SK-N-SH treated with all-trans-retinoic acid at 6 μM for 48 hours (cell line): ENCODE data around the gene MID1IP1.

Source experiments
- BACH2 ChIP-seq: fragments of 250-450 bp; sonication (Bioruptor Pico); IDR thresholded peaks from 2 replicates; pipeline ENCODE4 v1.9.0; 2021; ENCODE audit warnings: mild to moderate bottlenecking, borderline replicate concordance
- CSDC2 ChIP-seq: fragments of 250-450 bp; sonication (Bioruptor Pico); IDR thresholded peaks from 2 replicates; pipeline ENCODE4 v1.5.0; 2020; ENCODE audit warnings: mild to moderate bottlenecking, moderate library complexity
- ISL1 ChIP-seq: fragments of 250-450 bp; sonication (Bioruptor Pico); IDR thresholded peaks from 2 replicates; pipeline ENCODE4 v2.1.2; 2022; ENCODE audit warnings: mild to moderate bottlenecking, moderate library complexity
- OSR1 ChIP-seq: fragments of 250-450 bp; sonication (Bioruptor Pico); IDR thresholded peaks from 2 replicates; pipeline ENCODE4 v1.8.0; 2022; ENCODE audit warnings: moderate library complexity, mild to moderate bottlenecking, inconsistent platforms
- PPARA ChIP-seq: fragments of 250-450 bp; sonication (Bioruptor Pico); IDR thresholded peaks from 2 replicates; pipeline ENCODE4 v1.5.0; 2020; ENCODE audit warnings: mild to moderate bottlenecking, borderline replicate concordance
- RARB ChIP-seq: fragments of 250-450 bp; sonication (Bioruptor Pico); IDR thresholded peaks from 2 replicates; pipeline ENCODE4 v1.8.0; 2021; ENCODE audit warnings: mild to moderate bottlenecking, moderate library complexity
- SNAI2 ChIP-seq: fragments of 250-450 bp; sonication (Bioruptor Pico); IDR thresholded peaks from 2 replicates; pipeline ENCODE4 v1.5.0; 2020; ENCODE audit warnings: mild to moderate bottlenecking, moderate library complexity
- TOX ChIP-seq: fragments of 250-450 bp; sonication (Bioruptor Pico); IDR thresholded peaks from 2 replicates; pipeline ENCODE4 v1.8.0; 2021; ENCODE audit warnings: mild to moderate bottlenecking, moderate library complexity, borderline replicate concordance
- ZFP3 ChIP-seq: fragments of 250-450 bp; sonication (Bioruptor Pico); IDR thresholded peaks from 2 replicates; pipeline ENCODE4 v1.5.0; 2020; ENCODE audit warnings: mild to moderate bottlenecking, moderate library complexity
- ZFP30 ChIP-seq: fragments of 450-650 bp; formaldehyde crosslinking; IDR thresholded peaks from 2 replicates; pipeline ENCODE4 v1.5.0; 2022; ENCODE audit warnings: mild to moderate bottlenecking, moderate library complexity
- ZNF70 ChIP-seq: fragments of 450-650 bp; formaldehyde crosslinking; IDR thresholded peaks from 2 replicates; pipeline ENCODE4 v1.5.0; 2020; ENCODE audit warnings: mild to moderate bottlenecking, moderate library complexity
- ZNF8 ChIP-seq: fragments of 450-650 bp; formaldehyde crosslinking; IDR thresholded peaks from 2 replicates; pipeline ENCODE4 v1.5.0; 2020; ENCODE audit warnings: mild to moderate bottlenecking, moderate library complexity
- TF ChIP-seq, protein P1 (sequence below): fragments of 250-450 bp; sonication (Bioruptor Pico); IDR thresholded peaks from 2 replicates; pipeline ENCODE4 v1.5.1; 2020; ENCODE audit warnings: low read depth, mild to moderate bottlenecking, moderate library complexity
- TF ChIP-seq, protein P2 (sequence below): fragments of 250-450 bp; sonication (Bioruptor Pico); IDR thresholded peaks from 2 replicates; pipeline ENCODE4 v1.8.0; 2020; ENCODE audit warnings: mild to moderate bottlenecking, moderate library complexity, borderline replicate concordance

DNA sequence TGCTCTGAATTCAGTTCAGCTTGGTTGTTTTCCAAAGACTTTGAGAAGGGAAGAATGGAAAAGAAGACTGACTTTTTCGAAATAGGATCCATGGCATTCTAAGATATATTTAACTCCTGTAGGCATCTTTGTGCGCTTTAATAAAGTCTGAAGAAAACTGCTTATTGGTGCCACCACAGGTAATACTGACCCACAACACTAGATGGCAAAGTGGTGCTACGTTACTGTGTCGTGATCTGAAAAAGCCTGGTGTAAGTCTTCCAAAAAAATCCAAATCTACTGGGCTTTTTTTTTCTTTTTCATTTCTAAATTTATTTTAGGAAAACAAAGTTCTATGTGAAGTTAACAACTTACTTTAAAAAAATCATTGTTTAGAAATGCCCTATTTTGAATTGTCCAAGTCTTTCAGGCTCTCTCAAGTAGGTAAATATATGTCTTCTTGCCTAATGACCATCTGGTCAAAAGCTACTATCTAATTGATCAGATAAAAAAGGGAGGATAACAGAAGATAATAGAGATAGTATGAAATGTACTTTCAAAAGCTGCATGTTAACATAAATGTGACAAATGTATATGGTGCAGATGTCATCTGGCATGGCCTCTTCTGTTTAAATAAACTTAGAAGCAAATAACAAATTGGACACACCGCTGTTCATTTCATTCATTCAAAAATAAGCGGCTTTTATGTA, 47.0 kb upstream of the MID1IP1 start:
- no peak for TF ChIP-seq RARB (CRISPR knock-in tag)
- TF ChIP-seq ZNF70 (CRISPR knock-in tag) = no peak
- no peak for TF ChIP-seq TOX (CRISPR knock-in tag)
- TF ChIP-seq ZFP3 (CRISPR knock-in tag) = no peak
- TF ChIP-seq ZFP30 (CRISPR knock-in tag) = no peak
- TF ChIP-seq CSDC2 (CRISPR knock-in tag) = no peak
- no peak for TF ChIP-seq ZNF8
- TF ChIP-seq ISL1 (CRISPR knock-in tag) = no peak
- no peak for TF ChIP-seq SNAI2 (CRISPR knock-in tag)
- TF ChIP-seq, protein P1, sequence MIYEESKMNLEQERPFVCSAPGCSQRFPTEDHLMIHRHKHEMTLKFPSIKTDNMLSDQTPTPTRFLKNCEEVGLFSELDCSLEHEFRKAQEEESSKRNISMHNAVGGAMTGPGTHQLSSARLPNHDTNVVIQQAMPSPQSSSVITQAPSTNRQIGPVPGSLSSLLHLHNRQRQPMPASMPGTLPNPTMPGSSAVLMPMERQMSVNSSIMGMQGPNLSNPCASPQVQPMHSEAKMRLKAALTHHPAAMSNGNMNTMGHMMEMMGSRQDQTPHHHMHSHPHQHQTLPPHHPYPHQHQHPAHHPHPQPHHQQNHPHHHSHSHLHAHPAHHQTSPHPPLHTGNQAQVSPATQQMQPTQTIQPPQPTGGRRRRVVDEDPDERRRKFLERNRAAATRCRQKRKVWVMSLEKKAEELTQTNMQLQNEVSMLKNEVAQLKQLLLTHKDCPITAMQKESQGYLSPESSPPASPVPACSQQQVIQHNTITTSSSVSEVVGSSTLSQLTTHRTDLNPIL (CRISPR knock-in tag) = no peak
- no peak for TF ChIP-seq BACH2 (CRISPR knock-in tag)
- TF ChIP-seq, protein P2, sequence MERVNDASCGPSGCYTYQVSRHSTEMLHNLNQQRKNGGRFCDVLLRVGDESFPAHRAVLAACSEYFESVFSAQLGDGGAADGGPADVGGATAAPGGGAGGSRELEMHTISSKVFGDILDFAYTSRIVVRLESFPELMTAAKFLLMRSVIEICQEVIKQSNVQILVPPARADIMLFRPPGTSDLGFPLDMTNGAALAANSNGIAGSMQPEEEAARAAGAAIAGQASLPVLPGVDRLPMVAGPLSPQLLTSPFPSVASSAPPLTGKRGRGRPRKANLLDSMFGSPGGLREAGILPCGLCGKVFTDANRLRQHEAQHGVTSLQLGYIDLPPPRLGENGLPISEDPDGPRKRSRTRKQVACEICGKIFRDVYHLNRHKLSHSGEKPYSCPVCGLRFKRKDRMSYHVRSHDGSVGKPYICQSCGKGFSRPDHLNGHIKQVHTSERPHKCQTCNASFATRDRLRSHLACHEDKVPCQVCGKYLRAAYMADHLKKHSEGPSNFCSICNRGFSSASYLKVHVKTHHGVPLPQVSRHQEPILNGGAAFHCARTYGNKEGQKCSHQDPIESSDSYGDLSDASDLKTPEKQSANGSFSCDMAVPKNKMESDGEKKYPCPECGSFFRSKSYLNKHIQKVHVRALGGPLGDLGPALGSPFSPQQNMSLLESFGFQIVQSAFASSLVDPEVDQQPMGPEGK (CRISPR knock-in tag) = no peak
- TF ChIP-seq OSR1 = no peak
- TF ChIP-seq PPARA (CRISPR knock-in tag) = no peak
